SK-N-SH treated with all-trans-retinoic acid at 6 μM for 48 hours (cell line): ENCODE measurements around the gene KCNK4.

Experiments used
- ESRRG ChIP-seq: fragments of 250-450 bp; sonication (Bioruptor Pico); IDR thresholded peaks from 2 replicates; pipeline ENCODE4 v1.6.1; 2021; ENCODE audit warnings: mild to moderate bottlenecking
- ISL1 ChIP-seq: fragments of 250-450 bp; sonication (Bioruptor Pico); IDR thresholded peaks from 2 replicates; pipeline ENCODE4 v2.1.2; 2022; ENCODE audit warnings: mild to moderate bottlenecking, moderate library complexity
- TSHZ2 ChIP-seq: fragments of 250-450 bp; sonication (Bioruptor Pico); IDR thresholded peaks from 2 replicates; pipeline ENCODE4 v1.5.0; 2020; ENCODE audit warnings: mild to moderate bottlenecking, moderate library complexity
- ZNF70 ChIP-seq: fragments of 450-650 bp; formaldehyde crosslinking; IDR thresholded peaks from 2 replicates; pipeline ENCODE4 v1.5.0; 2020; ENCODE audit warnings: mild to moderate bottlenecking, moderate library complexity
- TF ChIP-seq, protein P1 (sequence below): fragments of 250-450 bp; sonication (Bioruptor Pico); IDR thresholded peaks from 2 replicates; pipeline ENCODE4 v1.5.1; 2020; ENCODE audit warnings: low read depth, mild to moderate bottlenecking, moderate library complexity

- TF ChIP-seq TSHZ2 (CRISPR knock-in tag) = no peak
- no peak for TF ChIP-seq ZNF70 (CRISPR knock-in tag)
- TF ChIP-seq ESRRG (CRISPR knock-in tag) = no peak
- TF ChIP-seq, protein P1, sequence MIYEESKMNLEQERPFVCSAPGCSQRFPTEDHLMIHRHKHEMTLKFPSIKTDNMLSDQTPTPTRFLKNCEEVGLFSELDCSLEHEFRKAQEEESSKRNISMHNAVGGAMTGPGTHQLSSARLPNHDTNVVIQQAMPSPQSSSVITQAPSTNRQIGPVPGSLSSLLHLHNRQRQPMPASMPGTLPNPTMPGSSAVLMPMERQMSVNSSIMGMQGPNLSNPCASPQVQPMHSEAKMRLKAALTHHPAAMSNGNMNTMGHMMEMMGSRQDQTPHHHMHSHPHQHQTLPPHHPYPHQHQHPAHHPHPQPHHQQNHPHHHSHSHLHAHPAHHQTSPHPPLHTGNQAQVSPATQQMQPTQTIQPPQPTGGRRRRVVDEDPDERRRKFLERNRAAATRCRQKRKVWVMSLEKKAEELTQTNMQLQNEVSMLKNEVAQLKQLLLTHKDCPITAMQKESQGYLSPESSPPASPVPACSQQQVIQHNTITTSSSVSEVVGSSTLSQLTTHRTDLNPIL (CRISPR knock-in tag) = no peak
- no peak for TF ChIP-seq ISL1 (CRISPR knock-in tag)
Measured at GRCh38 chr11:64281957-64282770, 8.9 kb upstream of the KCNK4 start.
